GM10847 (cell line): Measurements from ENCODE around the gene MCCC2.

Experiments
- POLR2A ChIP-seq: IDR thresholded peaks from 2 replicates; pipeline ENCODE4 v1.6.1; 2011; ENCODE audit not compliant: insufficient read length; ENCODE audit errors: extremely low read depth

Gene MCCC2

GRCh38 chr5:71699233-71699632 is 112.1 kb downstream of the MCCC2 start:
- TF ChIP-seq POLR2A = no peak

DNA sequence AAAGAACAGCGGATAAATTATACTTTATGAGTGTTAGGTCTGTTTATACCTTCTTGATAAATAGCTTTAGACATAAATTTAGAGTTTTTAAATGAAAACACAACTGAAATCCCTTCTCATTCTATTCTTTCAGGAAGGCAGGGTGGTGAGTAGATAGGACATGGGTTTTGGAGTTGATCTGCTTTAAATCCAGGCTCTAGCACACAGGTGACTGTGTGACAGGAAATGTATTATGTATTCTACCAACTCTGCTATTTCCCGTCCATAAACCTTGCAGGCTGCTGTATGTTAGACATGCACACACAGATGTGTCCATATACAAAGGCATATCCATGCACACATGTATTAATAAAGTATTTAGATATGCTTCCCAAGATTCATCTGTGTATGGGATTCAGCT is 112.6 kb downstream of the MCCC2 start:
- TF ChIP-seq POLR2A = no peak

DNA sequence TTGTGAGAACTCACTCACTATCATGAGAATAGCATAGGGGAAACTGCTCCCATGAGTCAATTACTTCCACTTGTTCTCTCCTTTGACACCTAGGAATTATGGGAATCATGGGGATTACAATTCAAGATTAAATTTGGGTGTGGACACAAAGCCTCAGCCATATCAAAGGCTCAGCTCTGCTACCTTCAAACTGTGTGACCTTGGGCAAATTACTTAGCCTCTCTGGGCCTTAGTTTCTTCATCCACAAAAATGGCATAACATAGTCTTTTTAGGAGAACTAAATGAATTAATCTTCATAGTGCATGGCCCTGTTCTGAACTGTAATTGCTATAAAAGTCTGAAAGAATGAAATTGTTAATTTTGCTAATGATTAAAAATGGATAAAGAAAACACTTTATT is 113.7 kb downstream of the MCCC2 start:
- no peak for TF ChIP-seq POLR2A

- no peak for TF ChIP-seq POLR2A
These were observed 114.3 kb downstream of the MCCC2 start for GRCh38 chr5:71701407-71701806.

GRCh38 chr5:71703941-71704340 is 116.8 kb downstream of the MCCC2 start:
- TF ChIP-seq POLR2A = no peak

GRCh38 chr5:71705421-71705820 is 118.3 kb downstream of the MCCC2 start:
- no peak for TF ChIP-seq POLR2A

- TF ChIP-seq POLR2A = no peak
These were observed 119.8 kb downstream of the MCCC2 start for GRCh38 chr5:71706906-71707305.
